ENCODE data around the gene BCL10.

- TF ChIP-seq CTCF (optimal IDR thresholded peaks at IDR 0.05 in 1 of 3, IDR thresholded peaks at IDR 0.05 in 1 of 3, conservative IDR thresholded peaks at IDR 0.05 in 1 of 3; ENCODE audit: extremely low read depth in 1 of 3, insufficient read depth in 2 of 3, low read length in 3 of 3) (no peak), EZH2 (IDR thresholded peaks at IDR 0.05; ENCODE audit: low read length) (no peak)
These were observed 35.4 kb upstream of the BCL10 start for GRCh38 chr1:85311818-85312217.

All from keratinocyte (primary cell).